ENCODE data around the gene SLCO4A1. TPM values are rescaled to one million over a fixed set of nuclear protein-coding genes. Genes with fewer than 3 reads are reported as not detected.

The SLCO4A1 gene
- total and polyA plus RNA-seq, 2 of the 4 experiments (the other 2 are of a cell fraction) = 0.72 to 1.1 TPM

GRCh38 chr20:62690261-62690820, 48.0 kb downstream of the SLCO4A1 start:
- Histone ChIP-seq H3K4me2 (ENCODE audit: low read depth, low read length) (no peak overlapping the region), H2BK5ac (ENCODE audit: low read depth, low read length, poor library complexity, severe bottlenecking) (no peak overlapping the region), H3K4me3 (ENCODE audit: insufficient read depth, low read depth, low read length) (no peak overlapping the region), H3K9ac (ENCODE audit: low read depth, low read length) (no peak overlapping the region), H2AFZ (replicated peaks; ENCODE audit: low read length, poor library complexity) (no peak overlapping the region), H3K18ac (ENCODE audit: low read depth, low read length) (no peak overlapping the region), H3K9me3 (ENCODE audit: control insufficient read depth, insufficient read depth, low read length) (no peaks in the 10 kb centered on the region), H4K5ac (ENCODE audit: low read depth, low read length) (no peak overlapping the region), H3K27me3 (ENCODE audit: control insufficient read depth, insufficient read depth, low read length) (peaks cover 33% of the 10 kb centered on the region), H3K4ac (ENCODE audit: low read depth, low read length) (no peak overlapping the region), H2BK15ac (ENCODE audit: low read depth, low read length) (no peak overlapping the region), H4K20me1 (ENCODE audit: insufficient read depth, low read length) (no peaks in the 10 kb centered on the region), H3K79me1 (ENCODE audit: low read depth in 1 of 2, low read length in 2 of 2) (no peaks in the 10 kb centered on the region), H3K27ac (ENCODE audit: insufficient read depth, low read length) (no peak overlapping the region), H3K9me1 (ENCODE audit: insufficient read depth, low read length) (no peaks in the 10 kb centered on the region), H4K91ac (ENCODE audit: insufficient read depth, low read depth, low read length) (no peak overlapping the region), H3K23ac (ENCODE audit: low read depth, low read length) (no peak overlapping the region), H2BK120ac (ENCODE audit: low read depth, low read length) (no peak overlapping the region), H3K56ac (ENCODE audit: extremely low read depth, insufficient read depth, low read length) (no peak overlapping the region), H3K14ac (replicated peaks; ENCODE audit: low read depth, low read length) (no peak overlapping the region), H3K36me3 (ENCODE audit: control insufficient read depth, insufficient read depth, low read length) (no peaks in the 10 kb centered on the region), H2BK20ac (ENCODE audit: low read depth, low read length) (no peak overlapping the region), H2AK9ac (replicated peaks; ENCODE audit: low read depth, low read length, poor library complexity) (no peak overlapping the region), H4K8ac (ENCODE audit: low read depth in 2 of 2, low read length in 2 of 2) (no peak overlapping the region), H3K4me1 (ENCODE audit: control insufficient read depth, insufficient read depth, low read length) (no peaks in the 10 kb centered on the region), H2AK5ac (ENCODE audit: low read depth, low read length) (no peak overlapping the region)
- no peak for TF ChIP-seq MAFK (IDR thresholded peaks at IDR 0.05; ENCODE audit: low read depth, low read length)
- TF ChIP-seq FOS (IDR thresholded peaks at IDR 0.05; ENCODE audit: low read depth, low read length) = no peak
- TF ChIP-seq, protein P1, sequence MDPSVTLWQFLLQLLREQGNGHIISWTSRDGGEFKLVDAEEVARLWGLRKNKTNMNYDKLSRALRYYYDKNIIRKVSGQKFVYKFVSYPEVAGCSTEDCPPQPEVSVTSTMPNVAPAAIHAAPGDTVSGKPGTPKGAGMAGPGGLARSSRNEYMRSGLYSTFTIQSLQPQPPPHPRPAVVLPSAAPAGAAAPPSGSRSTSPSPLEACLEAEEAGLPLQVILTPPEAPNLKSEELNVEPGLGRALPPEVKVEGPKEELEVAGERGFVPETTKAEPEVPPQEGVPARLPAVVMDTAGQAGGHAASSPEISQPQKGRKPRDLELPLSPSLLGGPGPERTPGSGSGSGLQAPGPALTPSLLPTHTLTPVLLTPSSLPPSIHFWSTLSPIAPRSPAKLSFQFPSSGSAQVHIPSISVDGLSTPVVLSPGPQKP (IDR thresholded peaks at IDR 0.05; ENCODE audit: borderline replicate concordance, low read depth, low read length) = no peak
- no peak for TF ChIP-seq RCOR1 (IDR thresholded peaks at IDR 0.05; ENCODE audit: insufficient replicate concordance, low read length)
- TF ChIP-seq, protein P2, sequence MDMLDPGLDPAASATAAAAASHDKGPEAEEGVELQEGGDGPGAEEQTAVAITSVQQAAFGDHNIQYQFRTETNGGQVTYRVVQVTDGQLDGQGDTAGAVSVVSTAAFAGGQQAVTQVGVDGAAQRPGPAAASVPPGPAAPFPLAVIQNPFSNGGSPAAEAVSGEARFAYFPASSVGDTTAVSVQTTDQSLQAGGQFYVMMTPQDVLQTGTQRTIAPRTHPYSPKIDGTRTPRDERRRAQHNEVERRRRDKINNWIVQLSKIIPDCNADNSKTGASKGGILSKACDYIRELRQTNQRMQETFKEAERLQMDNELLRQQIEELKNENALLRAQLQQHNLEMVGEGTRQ (IDR thresholded peaks at IDR 0.05; ENCODE audit: low read depth, low read length) = no peak
- no peak for TF ChIP-seq CTCF (conservative IDR thresholded peaks at IDR 0.05; ENCODE audit: low read depth, low read length)
- no peak for TF ChIP-seq CEBPB (IDR thresholded peaks at IDR 0.05; ENCODE audit: low read depth, low read length)
- TF ChIP-seq SMC3 (IDR thresholded peaks at IDR 0.05; ENCODE audit: low read depth, low read length) = no peak
- no peak for TF ChIP-seq NFE2L2 (IDR thresholded peaks at IDR 0.05; ENCODE audit: low read depth, low read length)
- no peak for TF ChIP-seq RFX5 (IDR thresholded peaks at IDR 0.05; ENCODE audit: low read depth, low read length)
- TF ChIP-seq CHD1 (IDR thresholded peaks at IDR 0.05; ENCODE audit: low read depth, low read length) = no peak
- TF ChIP-seq POLR2A (IDR thresholded peaks at IDR 0.05; ENCODE audit: low read depth, low read length) = no peak
- no peak for TF ChIP-seq RAD21 (IDR thresholded peaks at IDR 0.05; ENCODE audit: low read length)
- no peak for TF ChIP-seq MAZ (IDR thresholded peaks at IDR 0.05; ENCODE audit: borderline replicate concordance, low read depth, low read length)
- TF ChIP-seq MXI1 (IDR thresholded peaks at IDR 0.05; ENCODE audit: borderline replicate concordance, low read depth, low read length) = no peak
- no peak for TF ChIP-seq BHLHE40 (IDR thresholded peaks at IDR 0.05; ENCODE audit: low read depth, low read length)
- intact Hi-C loops (cut with micrococcal nuclease) (no loop called here), in situ Hi-C loops (cut with MboI; ENCODE audit: low sequenced_read_pairs) (loop anchor here (25.0 kb wide), 1 partner anchor 322 kb away; the partner anchor contains the start of gene BHLHE23), dilution Hi-C loops (cut with HindIII; ENCODE audit: low sequenced_read_pairs, unreplicated experiment) (no loop called here)
- DNase-seq (no peak), ATAC-seq (ENCODE audit: low read depth) (no peak)
- no TSS peak for BruUV-seq (replicated peaks)
- WGBS, 2 experiments (ENCODE audit: extremely low coverage in 2 of 2, insufficient read length in 1 of 2) = 75% methylated on average over 4 of the region's 17 CpGs; no CpG with 5 or more reads in 1 of the 2 experiments
- CTCF ChIA-PET = no interaction called here
- POLR2A ChIA-PET (ENCODE audit: unreplicated experiment) = no interaction called here

All from IMR-90 (cell line).